Measurements from ENCODE around the gene GBX2.

Gene GBX2

DNA sequence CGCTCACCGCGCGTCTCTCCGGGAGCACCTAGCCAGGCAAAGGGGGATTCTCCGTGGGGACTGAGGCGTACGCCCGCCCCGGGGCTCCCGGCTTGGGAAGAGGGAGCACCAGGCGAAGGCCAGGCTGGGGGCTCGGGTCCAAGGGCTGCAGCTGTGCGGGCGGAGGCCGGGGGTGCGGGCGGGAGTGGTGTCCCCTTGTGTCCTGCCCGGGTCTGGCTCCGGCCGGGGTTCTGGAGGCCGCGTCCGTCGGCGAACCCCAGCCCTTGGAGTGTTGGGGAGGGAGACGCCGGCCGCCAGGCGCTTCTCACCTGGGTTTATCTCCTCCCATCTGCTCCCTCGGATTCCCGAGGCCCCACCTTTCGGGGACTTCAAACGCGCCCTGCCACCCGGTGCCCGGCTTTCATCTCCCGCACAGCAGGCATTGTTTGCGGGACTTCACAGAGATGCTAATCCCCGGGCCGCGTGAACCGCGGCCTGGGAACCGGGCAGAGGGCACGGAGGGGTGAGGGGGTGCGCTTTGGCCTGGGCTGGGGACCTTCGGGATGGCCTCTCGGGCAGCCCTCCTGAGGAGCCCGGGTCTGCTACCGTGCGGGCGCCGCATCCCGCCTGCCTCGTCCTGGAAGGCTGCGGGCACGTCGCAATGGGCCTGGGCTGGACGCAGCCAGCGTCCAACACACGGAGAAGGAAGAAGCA lies 5.0 kb upstream of the GBX2 start:
- H3K4me3 ChIP-seq (ENCODE audit: low read length), result no peak overlapping the region
- TF ChIP-seq, protein P1, sequence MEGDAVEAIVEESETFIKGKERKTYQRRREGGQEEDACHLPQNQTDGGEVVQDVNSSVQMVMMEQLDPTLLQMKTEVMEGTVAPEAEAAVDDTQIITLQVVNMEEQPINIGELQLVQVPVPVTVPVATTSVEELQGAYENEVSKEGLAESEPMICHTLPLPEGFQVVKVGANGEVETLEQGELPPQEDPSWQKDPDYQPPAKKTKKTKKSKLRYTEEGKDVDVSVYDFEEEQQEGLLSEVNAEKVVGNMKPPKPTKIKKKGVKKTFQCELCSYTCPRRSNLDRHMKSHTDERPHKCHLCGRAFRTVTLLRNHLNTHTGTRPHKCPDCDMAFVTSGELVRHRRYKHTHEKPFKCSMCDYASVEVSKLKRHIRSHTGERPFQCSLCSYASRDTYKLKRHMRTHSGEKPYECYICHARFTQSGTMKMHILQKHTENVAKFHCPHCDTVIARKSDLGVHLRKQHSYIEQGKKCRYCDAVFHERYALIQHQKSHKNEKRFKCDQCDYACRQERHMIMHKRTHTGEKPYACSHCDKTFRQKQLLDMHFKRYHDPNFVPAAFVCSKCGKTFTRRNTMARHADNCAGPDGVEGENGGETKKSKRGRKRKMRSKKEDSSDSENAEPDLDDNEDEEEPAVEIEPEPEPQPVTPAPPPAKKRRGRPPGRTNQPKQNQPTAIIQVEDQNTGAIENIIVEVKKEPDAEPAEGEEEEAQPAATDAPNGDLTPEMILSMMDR (conservative IDR thresholded peaks at IDR 0.05; ENCODE audit: low read length), result no peak
- no peak for DNase-seq (ENCODE audit: low read depth)

DNA sequence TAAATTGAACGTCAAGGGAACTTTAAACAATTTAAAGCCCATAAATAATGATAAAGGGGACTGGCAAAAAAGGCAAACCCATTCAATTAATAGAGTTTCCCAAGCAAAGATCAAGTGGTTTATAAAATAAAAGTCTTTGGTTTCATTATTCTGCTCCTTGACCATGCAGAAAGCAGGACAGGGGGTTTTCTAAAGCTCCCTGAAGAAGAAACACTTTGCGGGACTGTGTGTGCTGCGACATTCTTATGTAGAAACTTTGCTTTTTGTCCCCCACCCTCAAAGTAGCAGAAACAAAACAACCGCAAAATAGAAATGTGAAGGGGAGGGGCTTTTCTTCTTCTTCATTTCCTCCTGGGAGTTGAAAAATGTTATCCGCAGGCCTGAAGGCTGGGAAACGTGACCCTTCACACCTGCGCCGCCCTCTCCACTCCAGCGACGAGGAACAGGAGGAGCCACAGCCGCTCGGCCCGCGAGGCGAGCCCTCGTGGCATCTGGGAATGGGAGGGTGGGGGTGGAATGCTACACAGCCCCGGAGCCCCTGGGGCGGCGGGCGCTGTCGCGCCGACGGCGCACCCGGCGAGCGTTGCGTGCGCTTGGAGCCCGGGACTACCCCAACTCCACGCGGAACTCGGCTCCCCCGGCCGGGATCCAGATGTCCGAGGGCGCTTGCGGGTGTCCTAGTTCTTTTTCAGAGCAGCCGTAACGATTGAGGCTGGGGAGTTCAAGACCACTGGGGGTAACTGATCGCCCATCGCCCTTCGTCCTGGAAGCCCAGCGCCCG lies 4.3 kb upstream of the GBX2 start:
- DNase-seq (ENCODE audit: low read depth), result no peak
- TF ChIP-seq, protein P1 (conservative IDR thresholded peaks at IDR 0.05; ENCODE audit: low read length), result no peak
- no peak overlapping the region for H3K4me3 ChIP-seq (ENCODE audit: low read length)

DNA sequence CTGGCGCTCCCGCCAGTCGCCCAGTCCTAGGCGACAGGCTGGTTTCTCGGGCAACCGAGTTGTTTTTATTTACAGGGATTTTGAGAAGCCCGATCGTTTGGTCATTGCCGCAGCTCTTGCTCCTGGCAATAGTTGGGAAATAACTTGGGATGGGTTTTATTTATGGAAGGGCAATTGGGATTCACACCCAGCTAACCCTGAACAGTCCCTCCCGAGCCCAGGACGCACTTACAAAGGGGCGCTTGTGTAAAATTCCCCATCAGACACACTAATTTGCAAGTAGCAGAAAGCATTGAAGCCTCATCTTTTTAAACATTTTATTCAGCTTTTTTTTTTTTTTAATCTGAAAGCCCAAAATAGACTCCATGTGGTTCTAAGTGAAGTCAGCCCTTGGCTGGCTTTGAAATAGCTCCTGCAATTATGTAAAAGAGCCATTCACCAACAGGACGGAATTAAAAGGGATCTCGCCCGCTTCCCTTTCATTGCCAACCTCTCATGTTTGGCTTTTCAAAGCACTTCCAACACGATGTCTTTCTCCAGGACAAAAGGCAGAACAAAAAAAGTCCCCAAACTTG lies 3.6 kb upstream of the GBX2 start:
- no peak overlapping the region for H3K4me3 ChIP-seq (ENCODE audit: low read length)
- TF ChIP-seq, protein P1 (conservative IDR thresholded peaks at IDR 0.05; ENCODE audit: low read length), result no peak
- DNase-seq (ENCODE audit: low read depth), result peak; percentile 24

DNA sequence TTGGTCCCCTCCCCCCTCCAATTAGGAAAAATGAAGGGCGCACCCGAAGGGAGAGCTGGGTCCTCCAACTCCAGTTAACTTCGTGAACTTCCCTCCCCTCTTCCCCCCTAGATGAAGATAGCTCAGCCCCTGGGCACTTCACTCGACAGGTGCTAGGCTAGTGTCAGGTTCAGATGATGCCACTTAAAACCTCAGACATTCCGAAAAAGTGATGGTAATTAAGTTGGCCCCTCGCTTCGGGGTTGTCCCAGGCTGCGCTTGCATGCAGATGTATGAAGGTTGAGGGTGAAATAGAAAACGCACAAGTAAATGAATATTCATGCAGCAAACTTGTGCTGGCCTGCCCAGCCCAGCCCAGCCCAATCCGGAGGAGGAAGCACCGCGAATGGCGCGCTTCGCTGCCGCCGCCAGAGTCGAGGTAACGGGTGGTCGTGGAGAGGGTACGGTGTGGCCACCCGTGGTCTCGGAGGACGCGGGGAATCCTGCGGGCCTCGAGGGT lies 3.0 kb upstream of the GBX2 start:
- DNase-seq (ENCODE audit: low read depth), result no peak
- no peak overlapping the region for H3K4me3 ChIP-seq (ENCODE audit: low read length)
- TF ChIP-seq, protein P1 (conservative IDR thresholded peaks at IDR 0.05; ENCODE audit: low read length), result no peak

DNA sequence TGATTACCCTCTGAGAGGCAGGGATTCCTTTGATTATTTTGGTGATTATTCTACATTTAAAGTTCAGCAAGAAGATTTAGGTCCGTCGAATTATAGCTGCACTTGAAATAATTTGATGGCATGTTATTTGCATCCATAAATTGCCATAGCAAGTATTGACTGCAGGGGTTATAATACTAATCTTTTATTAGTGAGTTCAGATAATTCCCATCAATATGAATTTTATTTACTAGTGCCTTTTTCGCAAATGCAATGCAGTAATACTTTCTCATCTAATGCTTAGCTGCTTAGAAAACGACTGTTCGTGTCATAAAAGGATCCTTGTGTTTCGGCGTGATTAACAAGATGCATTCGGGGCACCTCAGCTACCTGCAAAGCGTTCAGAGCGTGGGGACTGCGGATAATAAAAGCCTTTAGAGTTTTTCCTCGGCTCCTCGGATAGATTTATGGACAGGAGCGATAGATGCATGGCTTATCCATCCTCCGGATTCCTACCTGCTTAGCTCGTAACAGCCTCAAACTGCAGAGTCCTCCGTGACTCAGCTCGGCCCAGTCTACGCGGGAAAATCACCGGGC lies 2.5 kb upstream of the GBX2 start:
- H3K4me3 ChIP-seq (ENCODE audit: low read length), result no peak overlapping the region
- DNase-seq (ENCODE audit: low read depth), result no peak
- TF ChIP-seq, protein P1 (conservative IDR thresholded peaks at IDR 0.05; ENCODE audit: low read length), result no peak

DNA sequence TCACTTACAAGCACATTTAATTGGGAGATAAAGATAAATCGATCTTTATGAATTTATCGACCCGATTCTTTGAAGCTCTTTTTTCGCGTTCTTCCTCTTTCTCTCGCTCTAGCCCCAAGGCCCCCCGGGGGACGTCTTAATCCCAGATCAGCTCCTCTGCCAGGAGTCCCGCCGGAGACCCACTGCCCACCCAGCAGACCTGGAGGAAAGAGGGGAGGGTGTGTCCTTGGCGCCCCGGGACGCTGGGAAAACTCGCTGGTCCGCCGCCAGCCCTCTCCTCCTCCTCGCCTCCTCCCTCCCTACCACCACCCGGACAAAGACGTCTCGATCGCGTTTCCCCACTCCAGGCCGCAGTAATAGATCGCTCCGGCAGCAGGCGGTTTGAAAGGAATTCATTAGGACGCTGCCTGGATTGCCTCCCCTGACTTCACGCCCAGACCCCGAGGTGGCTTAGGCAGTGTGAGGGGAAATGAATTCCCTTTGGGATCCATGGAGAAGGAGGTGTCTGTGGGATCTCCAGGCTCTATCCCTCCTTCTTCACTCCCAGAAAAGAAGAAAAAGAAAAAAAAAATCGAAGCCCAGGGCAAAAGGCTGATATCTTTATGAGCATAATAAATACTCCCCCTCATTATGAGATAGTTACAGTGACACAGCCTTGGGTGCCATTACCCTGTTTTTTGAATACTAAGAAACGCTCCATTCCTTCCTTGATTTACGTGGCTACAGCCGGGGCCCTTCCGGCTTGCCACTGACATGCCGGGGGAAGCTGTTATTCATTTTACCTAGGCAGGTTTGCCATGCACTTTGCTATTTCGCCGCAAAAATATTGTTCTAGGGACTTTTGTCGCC lies 1.8 kb upstream of the GBX2 start:
- TF ChIP-seq, protein P1 (conservative IDR thresholded peaks at IDR 0.05; ENCODE audit: low read length), result no peak
- no peak for DNase-seq (ENCODE audit: low read depth)
- H3K4me3 ChIP-seq (ENCODE audit: low read length), result no peak overlapping the region
